HG03066 (cell line): ENCODE measurements around the gene MNX1.
A peak's percentile ranks its signal among the peaks of the same experiment; 100 is the strongest.

ENCODE experiments used
- ATAC-seq: cut with Tn5 transposase; IDR thresholded peaks from one replicate; pipeline ENCODE4 v1.9.1; 2021; ENCODE audit warnings: low read depth; ENCODE audit not compliant: unreplicated experiment

Gene MNX1

GRCh38 chr7:157010588-157011332 lies at the start of gene MNX1:
Gene MNX1 (minus strand): TSS chr7:157010663. CDS start chr7:157010350, 313 bp downstream.
- ATAC-seq: peak; percentile 64

- ATAC-seq: no peak
Measured at GRCh38 chr7:157059534-157059933, 49.1 kb upstream of the MNX1 start.

GRCh38 chr7:157058701-157059100 lies 48.2 kb upstream of the MNX1 start:
- ATAC-seq: no peak

GRCh38 chr7:157058068-157058467 lies 47.6 kb upstream of the MNX1 start:
- no peak for ATAC-seq

- no peak for ATAC-seq
Measured at GRCh38 chr7:157056957-157057902, 46.8 kb upstream of the MNX1 start.

- no peak for ATAC-seq
Measured at GRCh38 chr7:157056246-157056645, 45.8 kb upstream of the MNX1 start.

- ATAC-seq: no peak
Measured at GRCh38 chr7:157054927-157055326, 44.5 kb upstream of the MNX1 start.

- ATAC-seq: no peak
Measured at GRCh38 chr7:157053118-157053517, 42.7 kb upstream of the MNX1 start.

- ATAC-seq: no peak
Measured at GRCh38 chr7:157047148-157047547, 36.7 kb upstream of the MNX1 start.

GRCh38 chr7:157046681-157047080 lies 36.2 kb upstream of the MNX1 start:
- no peak for ATAC-seq

GRCh38 chr7:157044943-157045660 lies 34.6 kb upstream of the MNX1 start:
- no peak for ATAC-seq

- ATAC-seq: no peak
Measured at GRCh38 chr7:157044147-157044687, 33.8 kb upstream of the MNX1 start.

- no peak for ATAC-seq
Measured at GRCh38 chr7:157043745-157044144, 33.3 kb upstream of the MNX1 start.

GRCh38 chr7:157041514-157042277 lies 31.2 kb upstream of the MNX1 start:
- ATAC-seq: no peak

GRCh38 chr7:157041004-157041403 lies 30.5 kb upstream of the MNX1 start:
- ATAC-seq: no peak

GRCh38 chr7:157037635-157038034 lies 27.2 kb upstream of the MNX1 start:
- no peak for ATAC-seq

GRCh38 chr7:157037028-157037427 lies 26.6 kb upstream of the MNX1 start:
- ATAC-seq: no peak

- ATAC-seq: no peak
Measured at GRCh38 chr7:157035979-157036378, 25.5 kb upstream of the MNX1 start.

GRCh38 chr7:157035302-157035701 lies 24.8 kb upstream of the MNX1 start:
- no peak for ATAC-seq
